Mucosa of rectum (tissue), 2 donors: ENCODE results near the gene FAM184A.

Experiments
- H3K27ac ChIP-seq, 2 donors: one replicate each; pipeline ENCODE4 v1.7.0; 2013; ENCODE audit warnings: inconsistent platforms in 2 of 2, low read depth in 2 of 2, low read length in 2 of 2
- H3K27me3 ChIP-seq, 2 donors: one replicate each; pipeline ENCODE4 v1.7.0; 2013; ENCODE audit warnings: low read length in 2 of 2; ENCODE audit not compliant: control insufficient read depth in 2 of 2, insufficient read depth in 2 of 2
- H3K36me3 ChIP-seq, 2 donors: one replicate each; pipeline ENCODE4 v1.7.0; 2013; ENCODE audit warnings: low read length in 2 of 2; ENCODE audit not compliant: control insufficient read depth in 2 of 2, insufficient read depth in 2 of 2
- H3K4me1 ChIP-seq, 2 donors: one replicate each; pipeline ENCODE4 v1.7.0; 2013; ENCODE audit warnings: low read length in 2 of 2, mild to moderate bottlenecking in 1 of 2; ENCODE audit not compliant: control insufficient read depth in 2 of 2, insufficient read depth in 2 of 2
- H3K4me3 ChIP-seq, 2 donors: one replicate each; pipeline ENCODE4 v1.7.0; 2013; ENCODE audit warnings: low read length in 2 of 2
- H3K9ac ChIP-seq, 2 donors: one replicate each; pipeline ENCODE4 v1.7.0; 2013; ENCODE audit warnings: low read length in 2 of 2, low read depth in 1 of 2, mild to moderate bottlenecking in 1 of 2
- H3K9me3 ChIP-seq, 2 donors: one replicate each; pipeline ENCODE4 v1.7.0; 2013; ENCODE audit warnings: low read length in 2 of 2; ENCODE audit not compliant: control insufficient read depth in 2 of 2
- donor health status: healthy.
- donor health status: Normal muscosa, but diverticular disease.

FAM184A gene

GRCh38 chr6:119037264-119037663, 41.2 kb downstream of the FAM184A start:
- H3K36me3 ChIP-seq, result no peaks in the 10 kb centered on the region
- no peak overlapping the region for H3K27ac ChIP-seq
- H3K27me3 ChIP-seq, result no peaks in the 10 kb centered on the region

GRCh38 chr6:119036081-119036480, 42.4 kb downstream of the FAM184A start:
- no peaks in the 10 kb centered on the region for H3K27me3 ChIP-seq
- no peak overlapping the region for H3K27ac ChIP-seq
- H3K9me3 ChIP-seq, result no peaks in the 10 kb centered on the region
- no peak overlapping the region for H3K4me3 ChIP-seq
- no peak overlapping the region for H3K9ac ChIP-seq
- no peaks in the 10 kb centered on the region for H3K36me3 ChIP-seq
- H3K4me1 ChIP-seq, result no peaks in the 10 kb centered on the region

More at GRCh38 chr6:119037264-119037663, 41.2 kb downstream of the FAM184A start:
- no peaks in the 10 kb centered on the region for H3K9me3 ChIP-seq
- no peak overlapping the region for H3K9ac ChIP-seq
- no peak overlapping the region for H3K4me3 ChIP-seq
- no peaks in the 10 kb centered on the region for H3K4me1 ChIP-seq

- H3K9ac ChIP-seq, result no peak overlapping the region
- H3K36me3 ChIP-seq, result no peaks in the 10 kb centered on the region
- H3K4me1 ChIP-seq, result no peaks in the 10 kb centered on the region
- no peak overlapping the region for H3K27ac ChIP-seq
- H3K9me3 ChIP-seq, result no peaks in the 10 kb centered on the region
- H3K27me3 ChIP-seq, result no peaks in the 10 kb centered on the region
- H3K4me3 ChIP-seq, result no peak overlapping the region
Measured at GRCh38 chr6:119035459-119035858, 43.0 kb downstream of the FAM184A start.

- Histone ChIP-seq H3K4me1 (no peaks in the 10 kb centered on the region), H3K9me3 (no peaks in the 10 kb centered on the region), H3K9ac (no peak overlapping the region), H3K27me3 (no peaks in the 10 kb centered on the region), H3K36me3 (no peaks in the 10 kb centered on the region), H3K27ac (no peak overlapping the region), H3K4me3 (no peak overlapping the region)
Measured at GRCh38 chr6:119034827-119035458, 43.5 kb downstream of the FAM184A start.

- Histone ChIP-seq H3K27me3 (no peaks in the 10 kb centered on the region), H3K36me3 (no peaks in the 10 kb centered on the region), H3K4me3 (no peak overlapping the region)
Measured at GRCh38 chr6:119032428-119032827, 46.0 kb downstream of the FAM184A start.

GRCh38 chr6:119030759-119031158, 47.7 kb downstream of the FAM184A start:
- H3K36me3 ChIP-seq, result no peaks in the 10 kb centered on the region
- no peaks in the 10 kb centered on the region for H3K4me1 ChIP-seq
- no peaks in the 10 kb centered on the region for H3K9me3 ChIP-seq
- no peak overlapping the region for H3K9ac ChIP-seq
- no peak overlapping the region for H3K27ac ChIP-seq
- no peak overlapping the region for H3K4me3 ChIP-seq
- H3K27me3 ChIP-seq, result no peaks in the 10 kb centered on the region

More at GRCh38 chr6:119032428-119032827, 46.0 kb downstream of the FAM184A start:
- no peaks in the 10 kb centered on the region for H3K9me3 ChIP-seq
- no peaks in the 10 kb centered on the region for H3K4me1 ChIP-seq
- no peak overlapping the region for H3K27ac ChIP-seq
- H3K9ac ChIP-seq, result no peak overlapping the region

GRCh38 chr6:119028091-119028490, 50.4 kb downstream of the FAM184A start:
- H3K27ac ChIP-seq, result no peak overlapping the region
- H3K4me3 ChIP-seq, result no peak overlapping the region
- no peaks in the 10 kb centered on the region for H3K27me3 ChIP-seq
- no peaks in the 10 kb centered on the region for H3K9me3 ChIP-seq
- H3K4me1 ChIP-seq, result no peaks in the 10 kb centered on the region
- no peaks in the 10 kb centered on the region for H3K36me3 ChIP-seq
- no peak overlapping the region for H3K9ac ChIP-seq

GRCh38 chr6:119027465-119027864, 51.0 kb downstream of the FAM184A start:
- Histone ChIP-seq H3K4me1 (no peaks in the 10 kb centered on the region), H3K36me3 (no peaks in the 10 kb centered on the region), H3K4me3 (no peak overlapping the region), H3K9ac (no peak overlapping the region), H3K9me3 (no peaks in the 10 kb centered on the region), H3K27me3 (no peaks in the 10 kb centered on the region), H3K27ac (no peak overlapping the region)

GRCh38 chr6:119026822-119027221, 51.6 kb downstream of the FAM184A start:
- H3K27ac ChIP-seq, result no peak overlapping the region
- H3K4me1 ChIP-seq, result no peaks in the 10 kb centered on the region
- no peaks in the 10 kb centered on the region for H3K36me3 ChIP-seq
- no peak overlapping the region for H3K4me3 ChIP-seq
- H3K9me3 ChIP-seq, result no peaks in the 10 kb centered on the region
- no peak overlapping the region for H3K9ac ChIP-seq
- no peaks in the 10 kb centered on the region for H3K27me3 ChIP-seq

GRCh38 chr6:119025793-119026192, 52.7 kb downstream of the FAM184A start:
- Histone ChIP-seq H3K9me3 (no peaks in the 10 kb centered on the region), H3K4me1 (no peaks in the 10 kb centered on the region), H3K9ac (no peak overlapping the region), H3K27ac (no peak overlapping the region), H3K4me3 (no peak overlapping the region), H3K36me3 (no peaks in the 10 kb centered on the region), H3K27me3 (no peaks in the 10 kb centered on the region)

- Histone ChIP-seq H3K4me3 (no peak overlapping the region), H3K9ac (no peak overlapping the region), H3K36me3 (no peaks in the 10 kb centered on the region), H3K27ac (no peak overlapping the region), H3K27me3 (no peaks in the 10 kb centered on the region), H3K4me1 (no peaks in the 10 kb centered on the region), H3K9me3 (no peaks in the 10 kb centered on the region)
Measured at GRCh38 chr6:119024111-119024510, 54.4 kb downstream of the FAM184A start.
